Measurements from ENCODE around the gene NTM. TPM values are rescaled to one million over a fixed set of nuclear protein-coding genes. Genes with fewer than 3 reads are reported as not detected.

Gene NTM
- total RNA-seq, 1 experiment from 2014 or later: 16.4 TPM

DNA sequence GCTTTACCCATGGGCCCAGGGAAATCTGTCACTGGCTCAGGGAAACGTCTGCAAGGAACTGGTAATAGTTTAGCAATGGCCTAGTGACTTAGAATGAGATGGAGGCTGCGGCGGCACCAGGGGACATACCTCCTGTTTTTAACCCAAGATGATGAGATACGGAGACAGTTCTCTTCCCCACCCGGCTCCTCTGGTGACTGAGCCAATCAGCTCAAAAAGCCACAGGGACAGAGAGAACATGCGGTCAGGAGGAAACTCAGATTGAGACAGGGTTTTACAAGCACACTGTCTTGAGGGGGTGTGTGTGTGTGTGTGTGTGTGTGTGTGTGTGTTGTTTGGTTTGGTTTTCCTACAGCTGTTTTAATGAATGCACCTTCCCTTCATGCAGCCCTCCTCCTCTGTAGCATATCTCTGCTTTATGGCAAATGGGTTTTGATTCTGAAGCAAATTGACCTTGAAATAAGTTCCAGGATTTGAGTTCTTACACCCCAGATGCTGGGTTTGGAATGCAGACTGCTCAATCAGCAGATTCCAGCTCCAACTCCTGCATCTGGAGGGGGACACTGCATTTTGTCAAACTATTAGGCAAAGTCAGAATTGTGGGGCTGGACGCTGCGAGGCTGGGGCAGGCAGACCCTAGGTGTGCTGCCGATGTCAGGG is 246.2 kb downstream of the NTM start (continued):
- TF ChIP-seq, protein P1, sequence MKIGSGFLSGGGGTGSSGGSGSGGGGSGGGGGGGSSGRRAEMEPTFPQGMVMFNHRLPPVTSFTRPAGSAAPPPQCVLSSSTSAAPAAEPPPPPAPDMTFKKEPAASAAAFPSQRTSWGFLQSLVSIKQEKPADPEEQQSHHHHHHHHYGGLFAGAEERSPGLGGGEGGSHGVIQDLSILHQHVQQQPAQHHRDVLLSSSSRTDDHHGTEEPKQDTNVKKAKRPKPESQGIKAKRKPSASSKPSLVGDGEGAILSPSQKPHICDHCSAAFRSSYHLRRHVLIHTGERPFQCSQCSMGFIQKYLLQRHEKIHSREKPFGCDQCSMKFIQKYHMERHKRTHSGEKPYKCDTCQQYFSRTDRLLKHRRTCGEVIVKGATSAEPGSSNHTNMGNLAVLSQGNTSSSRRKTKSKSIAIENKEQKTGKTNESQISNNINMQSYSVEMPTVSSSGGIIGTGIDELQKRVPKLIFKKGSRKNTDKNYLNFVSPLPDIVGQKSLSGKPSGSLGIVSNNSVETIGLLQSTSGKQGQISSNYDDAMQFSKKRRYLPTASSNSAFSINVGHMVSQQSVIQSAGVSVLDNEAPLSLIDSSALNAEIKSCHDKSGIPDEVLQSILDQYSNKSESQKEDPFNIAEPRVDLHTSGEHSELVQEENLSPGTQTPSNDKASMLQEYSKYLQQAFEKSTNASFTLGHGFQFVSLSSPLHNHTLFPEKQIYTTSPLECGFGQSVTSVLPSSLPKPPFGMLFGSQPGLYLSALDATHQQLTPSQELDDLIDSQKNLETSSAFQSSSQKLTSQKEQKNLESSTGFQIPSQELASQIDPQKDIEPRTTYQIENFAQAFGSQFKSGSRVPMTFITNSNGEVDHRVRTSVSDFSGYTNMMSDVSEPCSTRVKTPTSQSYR (CRISPR knock-in tag; IDR thresholded peaks at IDR 0.05): no peak

DNA sequence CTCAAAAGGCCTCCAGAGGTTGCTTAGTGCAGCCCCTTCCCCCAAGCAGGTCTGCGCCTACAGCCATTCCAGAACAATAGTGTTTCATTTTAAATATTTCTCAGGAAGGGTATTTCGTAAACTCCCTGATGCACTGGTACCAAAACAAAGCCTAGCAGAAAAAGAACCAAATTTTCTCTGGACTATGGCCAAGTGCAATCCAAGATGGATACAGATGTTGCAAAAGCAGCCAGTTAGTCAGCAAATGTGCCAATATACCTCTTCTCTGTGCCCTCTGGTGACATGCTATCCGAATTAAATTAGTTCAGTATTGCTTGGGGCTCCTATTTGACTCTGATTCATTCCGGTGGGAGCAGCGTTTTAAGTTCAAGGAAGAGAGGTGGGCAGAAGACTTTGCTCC is 247.8 kb downstream of the NTM start:
- ATAC-seq (no peak), DNase-seq (ENCODE audit: low spot score) (no peak)
- H3K4me1 Mint-ChIP-seq: peaks cover 11% of the 10 kb centered on the region
- H3K27me3 Mint-ChIP-seq (ENCODE audit: low read depth): peaks cover 8% of the 10 kb centered on the region
- no peak overlapping the region for H3K4me3 Mint-ChIP-seq
- ChIA-PET POLR2A (no interaction called here), CTCF (interaction anchor here (0.9 to 1.1 kb wide), 2 partner anchors 56 to 70 kb away, joined by 3 read pairs; no protein-coding TSS in a partner anchor)
- H3K36me3 Mint-ChIP-seq: no peaks in the 10 kb centered on the region
- no peak for TF ChIP-seq NFATC4 (CRISPR knock-in tag; IDR thresholded peaks at IDR 0.05)
- TF ChIP-seq HMGA2 (CRISPR knock-in tag; IDR thresholded peaks at IDR 0.05): no peak
- TF ChIP-seq, protein P2, sequence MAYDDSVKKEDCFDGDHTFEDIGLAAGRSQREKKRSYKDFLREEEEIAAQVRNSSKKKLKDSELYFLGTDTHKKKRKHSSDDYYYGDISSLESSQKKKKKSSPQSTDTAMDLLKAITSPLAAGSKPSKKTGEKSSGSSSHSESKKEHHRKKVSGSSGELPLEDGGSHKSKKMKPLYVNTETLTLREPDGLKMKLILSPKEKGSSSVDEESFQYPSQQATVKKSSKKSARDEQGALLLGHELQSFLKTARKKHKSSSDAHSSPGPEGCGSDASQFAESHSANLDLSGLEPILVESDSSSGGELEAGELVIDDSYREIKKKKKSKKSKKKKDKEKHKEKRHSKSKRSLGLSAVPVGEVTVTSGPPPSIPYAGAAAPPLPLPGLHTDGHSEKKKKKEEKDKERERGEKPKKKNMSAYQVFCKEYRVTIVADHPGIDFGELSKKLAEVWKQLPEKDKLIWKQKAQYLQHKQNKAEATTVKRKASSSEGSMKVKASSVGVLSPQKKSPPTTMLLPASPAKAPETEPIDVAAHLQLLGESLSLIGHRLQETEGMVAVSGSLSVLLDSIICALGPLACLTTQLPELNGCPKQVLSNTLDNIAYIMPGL (CRISPR knock-in tag; IDR thresholded peaks at IDR 0.05): no peak
- no peak for TF ChIP-seq ATF1 (CRISPR knock-in tag; IDR thresholded peaks at IDR 0.05)
- TF ChIP-seq KAT7 (CRISPR knock-in tag; IDR thresholded peaks at IDR 0.05; ENCODE audit: borderline replicate concordance): no peak
- no peak for TF ChIP-seq CBFB (CRISPR knock-in tag; IDR thresholded peaks at IDR 0.05; ENCODE audit: low read depth)
- no peak for TF ChIP-seq ETV6 (CRISPR knock-in tag; IDR thresholded peaks at IDR 0.05)
- TF ChIP-seq, protein P3, sequence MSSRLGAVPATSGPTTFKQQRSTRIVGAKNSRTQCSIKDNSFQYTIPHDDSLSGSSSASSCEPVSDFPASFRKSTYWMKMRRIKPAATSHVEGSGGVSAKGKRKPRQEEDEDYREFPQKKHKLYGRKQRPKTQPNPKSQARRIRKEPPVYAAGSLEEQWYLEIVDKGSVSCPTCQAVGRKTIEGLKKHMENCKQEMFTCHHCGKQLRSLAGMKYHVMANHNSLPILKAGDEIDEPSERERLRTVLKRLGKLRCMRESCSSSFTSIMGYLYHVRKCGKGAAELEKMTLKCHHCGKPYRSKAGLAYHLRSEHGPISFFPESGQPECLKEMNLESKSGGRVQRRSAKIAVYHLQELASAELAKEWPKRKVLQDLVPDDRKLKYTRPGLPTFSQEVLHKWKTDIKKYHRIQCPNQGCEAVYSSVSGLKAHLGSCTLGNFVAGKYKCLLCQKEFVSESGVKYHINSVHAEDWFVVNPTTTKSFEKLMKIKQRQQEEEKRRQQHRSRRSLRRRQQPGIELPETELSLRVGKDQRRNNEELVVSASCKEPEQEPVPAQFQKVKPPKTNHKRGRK (CRISPR knock-in tag; IDR thresholded peaks at IDR 0.05; ENCODE audit: borderline replicate concordance): no peak
- H3K9me3 Mint-ChIP-seq: no peaks in the 10 kb centered on the region
- no peak overlapping the region for H3K27ac Mint-ChIP-seq

DNA sequence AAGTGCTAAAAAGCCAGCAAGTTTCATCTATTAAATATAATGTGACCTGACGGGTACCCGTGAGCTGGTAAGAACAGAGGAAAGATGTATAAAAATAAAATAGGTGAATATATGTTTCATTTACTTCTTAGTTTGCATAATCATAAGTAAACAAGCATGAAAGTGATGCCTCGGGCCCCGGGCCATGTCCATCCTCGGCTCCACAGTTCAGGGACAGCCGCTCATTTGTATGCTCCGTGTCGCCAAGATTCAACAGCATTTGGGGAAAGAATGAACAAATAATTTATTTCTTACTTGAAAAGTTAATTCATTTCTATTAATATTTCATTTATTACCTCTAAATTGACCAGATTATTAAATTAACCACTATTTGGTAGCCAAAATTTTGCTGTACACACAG is 251.8 kb downstream of the NTM start:
- no peak for ATAC-seq
- POLR2A ChIA-PET: interaction anchor here (0.6 kb wide), 1 partner anchor 11 kb away, joined by 9 read pairs; no protein-coding TSS in a partner anchor
- TF ChIP-seq, protein P4, sequence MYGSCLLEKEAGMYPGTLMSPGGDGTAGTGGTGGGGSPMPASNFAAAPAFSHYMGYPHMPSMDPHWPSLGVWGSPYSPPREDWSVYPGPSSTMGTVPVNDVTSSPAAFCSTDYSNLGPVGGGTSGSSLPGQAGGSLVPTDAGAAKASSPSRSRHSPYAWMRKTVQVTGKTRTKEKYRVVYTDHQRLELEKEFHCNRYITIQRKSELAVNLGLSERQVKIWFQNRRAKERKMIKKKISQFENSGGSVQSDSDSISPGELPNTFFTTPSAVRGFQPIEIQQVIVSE (CRISPR knock-in tag; IDR thresholded peaks at IDR 0.05; ENCODE audit: borderline replicate concordance): no peak
- TF ChIP-seq, protein P5, sequence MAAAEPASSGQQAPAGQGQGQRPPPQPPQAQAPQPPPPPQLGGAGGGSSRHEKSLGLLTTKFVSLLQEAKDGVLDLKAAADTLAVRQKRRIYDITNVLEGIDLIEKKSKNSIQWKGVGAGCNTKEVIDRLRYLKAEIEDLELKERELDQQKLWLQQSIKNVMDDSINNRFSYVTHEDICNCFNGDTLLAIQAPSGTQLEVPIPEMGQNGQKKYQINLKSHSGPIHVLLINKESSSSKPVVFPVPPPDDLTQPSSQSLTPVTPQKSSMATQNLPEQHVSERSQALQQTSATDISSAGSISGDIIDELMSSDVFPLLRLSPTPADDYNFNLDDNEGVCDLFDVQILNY (CRISPR knock-in tag; IDR thresholded peaks at IDR 0.05): no peak
- TF ChIP-seq NFE2L1 (CRISPR knock-in tag; IDR thresholded peaks at IDR 0.05) (no peak), ZBTB21 (CRISPR knock-in tag; IDR thresholded peaks at IDR 0.05; ENCODE audit: borderline replicate concordance) (no peak), HMGA2 (CRISPR knock-in tag; IDR thresholded peaks at IDR 0.05) (no peak), ZNF232 (CRISPR knock-in tag; IDR thresholded peaks at IDR 0.05) (no peak), FOXJ3 (CRISPR knock-in tag; IDR thresholded peaks at IDR 0.05; ENCODE audit: borderline replicate concordance) (no peak)
- TF ChIP-seq, protein P3 (CRISPR knock-in tag; IDR thresholded peaks at IDR 0.05; ENCODE audit: borderline replicate concordance): no peak
- TF ChIP-seq, protein P6, sequence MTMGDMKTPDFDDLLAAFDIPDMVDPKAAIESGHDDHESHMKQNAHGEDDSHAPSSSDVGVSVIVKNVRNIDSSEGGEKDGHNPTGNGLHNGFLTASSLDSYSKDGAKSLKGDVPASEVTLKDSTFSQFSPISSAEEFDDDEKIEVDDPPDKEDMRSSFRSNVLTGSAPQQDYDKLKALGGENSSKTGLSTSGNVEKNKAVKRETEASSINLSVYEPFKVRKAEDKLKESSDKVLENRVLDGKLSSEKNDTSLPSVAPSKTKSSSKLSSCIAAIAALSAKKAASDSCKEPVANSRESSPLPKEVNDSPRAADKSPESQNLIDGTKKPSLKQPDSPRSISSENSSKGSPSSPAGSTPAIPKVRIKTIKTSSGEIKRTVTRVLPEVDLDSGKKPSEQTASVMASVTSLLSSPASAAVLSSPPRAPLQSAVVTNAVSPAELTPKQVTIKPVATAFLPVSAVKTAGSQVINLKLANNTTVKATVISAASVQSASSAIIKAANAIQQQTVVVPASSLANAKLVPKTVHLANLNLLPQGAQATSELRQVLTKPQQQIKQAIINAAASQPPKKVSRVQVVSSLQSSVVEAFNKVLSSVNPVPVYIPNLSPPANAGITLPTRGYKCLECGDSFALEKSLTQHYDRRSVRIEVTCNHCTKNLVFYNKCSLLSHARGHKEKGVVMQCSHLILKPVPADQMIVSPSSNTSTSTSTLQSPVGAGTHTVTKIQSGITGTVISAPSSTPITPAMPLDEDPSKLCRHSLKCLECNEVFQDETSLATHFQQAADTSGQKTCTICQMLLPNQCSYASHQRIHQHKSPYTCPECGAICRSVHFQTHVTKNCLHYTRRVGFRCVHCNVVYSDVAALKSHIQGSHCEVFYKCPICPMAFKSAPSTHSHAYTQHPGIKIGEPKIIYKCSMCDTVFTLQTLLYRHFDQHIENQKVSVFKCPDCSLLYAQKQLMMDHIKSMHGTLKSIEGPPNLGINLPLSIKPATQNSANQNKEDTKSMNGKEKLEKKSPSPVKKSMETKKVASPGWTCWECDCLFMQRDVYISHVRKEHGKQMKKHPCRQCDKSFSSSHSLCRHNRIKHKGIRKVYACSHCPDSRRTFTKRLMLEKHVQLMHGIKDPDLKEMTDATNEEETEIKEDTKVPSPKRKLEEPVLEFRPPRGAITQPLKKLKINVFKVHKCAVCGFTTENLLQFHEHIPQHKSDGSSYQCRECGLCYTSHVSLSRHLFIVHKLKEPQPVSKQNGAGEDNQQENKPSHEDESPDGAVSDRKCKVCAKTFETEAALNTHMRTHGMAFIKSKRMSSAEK (CRISPR knock-in tag; IDR thresholded peaks at IDR 0.05; ENCODE audit: borderline replicate concordance): no peak
- TF ChIP-seq, protein P7, sequence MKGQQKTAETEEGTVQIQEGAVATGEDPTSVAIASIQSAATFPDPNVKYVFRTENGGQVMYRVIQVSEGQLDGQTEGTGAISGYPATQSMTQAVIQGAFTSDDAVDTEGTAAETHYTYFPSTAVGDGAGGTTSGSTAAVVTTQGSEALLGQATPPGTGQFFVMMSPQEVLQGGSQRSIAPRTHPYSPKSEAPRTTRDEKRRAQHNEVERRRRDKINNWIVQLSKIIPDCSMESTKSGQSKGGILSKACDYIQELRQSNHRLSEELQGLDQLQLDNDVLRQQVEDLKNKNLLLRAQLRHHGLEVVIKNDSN (CRISPR knock-in tag; IDR thresholded peaks at IDR 0.05): no peak
- CTCF ChIA-PET: interaction anchor here (0.6 to 1.4 kb wide), 5 partner anchors 42 to 247 kb away, joined by 3 to 5 read pairs (median 3); no protein-coding TSS in a partner anchor
- Mint-ChIP-seq H3K27ac (no peak overlapping the region), H3K9me3 (no peaks in the 10 kb centered on the region), H3K4me1 (peaks cover 14% of the 10 kb centered on the region), H3K4me3 (no peak overlapping the region), H3K27me3 (ENCODE audit: low read depth) (peaks cover 4% of the 10 kb centered on the region; the same call in 1 of the 2 replicates), H3K36me3 (no peaks in the 10 kb centered on the region)
- DNase-seq (ENCODE audit: low spot score): no peak
